GM12892 (cell line): ENCODE data around the gene DPAGT1.
"Not testable (repeated sequence)": the region's sequence is repeated elsewhere in the genome, so short reads cannot be mapped to it uniquely, and the experiment has no call there.

Experiments
- DNase-seq: peaks from one replicate; pipeline ENCODE4 v3.0.0; 2011; ENCODE audit not compliant: insufficient read length
- FAIRE-seq: peaks from 2 replicates; lab custom pipeline; 2011; peaks lifted over from hg19 to GRCh38; lab: Jason Lieb, UNC
- POLR2A ChIP-seq: IDR thresholded peaks from 2 replicates; pipeline ENCODE4 v1.6.1; 2011; ENCODE audit warnings: low read depth, low read length, control low read depth
- POLR2AphosphoS5 ChIP-seq: IDR thresholded peaks from 2 replicates; pipeline ENCODE4 v1.6.1; 2011; ENCODE audit warnings: low read depth, low read length, control low read depth
- TAF1 ChIP-seq: IDR thresholded peaks from 2 replicates; pipeline ENCODE4 v1.6.1; 2011; ENCODE audit warnings: low read depth, mild to moderate bottlenecking, control low read depth, low read length, borderline replicate concordance

Gene DPAGT1

GRCh38 chr11:119113716-119114115 is 12.1 kb upstream of the DPAGT1 start:
- DNase-seq (no peak), FAIRE-seq (no peak)
- TF ChIP-seq POLR2A: no peak

GRCh38 chr11:119112314-119113020 is 10.8 kb upstream of the DPAGT1 start:
- DNase-seq: no peak
- no peak for FAIRE-seq

GRCh38 chr11:119111361-119111925 is 9.8 kb upstream of the DPAGT1 start:
- DNase-seq (no peak), FAIRE-seq (no peak)
- TF ChIP-seq POLR2A (no peak), POLR2AphosphoS5 (no peak), TAF1 (no peak)

More at GRCh38 chr11:119112314-119113020, 10.8 kb upstream of the DPAGT1 start:
- TF ChIP-seq POLR2A (no peak), TAF1 (no peak)

DNA sequence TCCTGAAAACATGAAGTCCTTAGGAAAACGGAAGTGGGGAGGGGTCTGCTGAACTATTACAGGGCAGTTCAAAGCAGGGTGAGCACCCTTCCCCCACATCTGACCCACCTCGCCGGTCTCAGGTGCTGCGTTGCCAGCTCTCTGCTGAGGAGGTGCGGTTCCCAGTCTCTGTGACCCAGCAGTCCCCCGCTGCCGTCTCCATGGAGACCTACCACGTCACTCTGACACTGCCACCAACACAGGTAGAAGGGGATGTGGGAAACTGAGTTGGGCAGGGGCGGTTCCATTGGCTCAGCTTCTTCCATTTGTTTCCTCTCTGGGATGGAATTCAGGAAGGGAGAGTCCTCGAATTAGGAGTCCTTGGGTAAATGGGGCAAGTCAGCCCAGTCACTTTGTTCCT is 8.8 kb upstream of the DPAGT1 start:
- TF ChIP-seq POLR2A: no peak
- TF ChIP-seq POLR2AphosphoS5: no peak
- TF ChIP-seq TAF1: no peak
- FAIRE-seq (no peak), DNase-seq (no peak)

DNA sequence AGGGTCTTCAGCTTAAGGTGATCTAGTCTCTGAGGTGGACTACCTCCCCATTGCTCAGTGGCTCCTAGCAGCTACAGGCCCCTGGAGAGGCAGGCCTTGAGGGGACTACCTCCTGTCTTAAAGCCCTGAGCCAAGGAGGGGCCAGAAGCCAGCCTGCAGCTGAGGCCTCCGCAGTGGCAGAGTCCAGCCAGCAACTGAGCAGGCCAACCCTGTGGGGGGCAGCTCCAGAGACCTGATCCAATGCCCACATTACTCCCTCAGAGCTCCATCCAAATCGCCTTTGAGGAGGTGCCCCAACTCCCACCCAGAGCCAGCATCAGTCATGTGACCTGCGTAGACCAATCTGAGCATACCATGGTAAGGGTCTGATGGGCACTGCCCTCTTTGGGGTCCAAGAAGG is 8.2 kb upstream of the DPAGT1 start:
- DNase-seq (no peak), FAIRE-seq (no peak)
- TF ChIP-seq TAF1 (no peak), POLR2A (no peak), POLR2AphosphoS5 (no peak)

DNA sequence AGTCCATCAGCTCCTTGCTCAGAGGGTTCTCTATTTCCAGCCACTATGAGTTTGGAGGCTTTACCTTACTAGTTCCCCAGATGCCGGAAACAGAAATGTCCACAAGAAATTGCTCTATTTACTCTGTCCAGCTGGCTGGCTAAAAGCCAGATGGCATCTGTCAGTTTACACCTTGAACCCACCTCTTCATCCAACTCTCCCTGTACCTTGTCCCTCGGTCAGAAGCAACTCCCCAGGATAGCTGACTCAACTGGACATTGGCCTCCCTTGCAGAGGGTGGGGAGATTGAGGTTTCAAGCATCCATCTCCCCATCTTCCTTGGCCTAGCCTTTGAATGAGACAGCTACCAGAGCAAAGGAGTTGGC is 7.2 kb upstream of the DPAGT1 start:
- DNase-seq: no peak
- TF ChIP-seq TAF1: no peak
- TF ChIP-seq POLR2AphosphoS5: no peak
- TF ChIP-seq POLR2A: no peak
- no peak for FAIRE-seq

DNA sequence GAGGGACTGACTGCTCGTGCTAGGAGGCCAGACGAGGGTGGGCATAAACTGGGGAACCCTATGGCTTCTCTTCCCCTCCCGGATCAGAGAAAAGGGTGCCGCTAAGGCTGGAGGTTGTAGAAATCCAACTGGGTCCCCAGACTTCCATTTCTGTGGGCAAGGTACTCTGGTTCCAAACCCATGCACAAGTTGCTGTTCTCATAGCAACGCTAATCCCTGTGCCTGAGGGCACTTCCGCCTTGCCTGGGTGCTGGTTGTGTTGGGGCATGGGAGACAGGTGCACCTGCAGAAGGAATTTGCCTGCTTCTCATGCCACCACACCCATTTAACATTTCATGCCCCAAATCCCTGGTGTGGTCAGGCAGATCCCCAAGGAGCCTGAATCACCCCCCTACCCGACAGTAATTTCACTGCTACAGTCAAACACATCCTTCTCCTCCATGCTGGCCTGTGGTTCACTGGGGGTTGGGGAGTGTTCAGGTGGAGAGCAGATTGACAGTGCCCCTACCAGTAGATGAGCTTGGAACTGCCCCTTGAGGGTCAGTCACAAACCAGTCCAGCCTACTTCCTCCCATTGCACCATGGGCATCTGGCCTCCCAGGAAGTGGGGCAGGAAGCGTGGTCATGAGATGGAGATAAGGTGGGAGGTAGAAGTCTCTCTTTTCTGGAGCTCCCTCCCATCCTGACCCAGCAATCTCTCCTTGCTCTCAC is 6.6 kb upstream of the DPAGT1 start:
- TF ChIP-seq POLR2AphosphoS5: no peak
- TF ChIP-seq TAF1: no peak
- TF ChIP-seq POLR2A: no peak
- FAIRE-seq: peak; percentile 97

DNA sequence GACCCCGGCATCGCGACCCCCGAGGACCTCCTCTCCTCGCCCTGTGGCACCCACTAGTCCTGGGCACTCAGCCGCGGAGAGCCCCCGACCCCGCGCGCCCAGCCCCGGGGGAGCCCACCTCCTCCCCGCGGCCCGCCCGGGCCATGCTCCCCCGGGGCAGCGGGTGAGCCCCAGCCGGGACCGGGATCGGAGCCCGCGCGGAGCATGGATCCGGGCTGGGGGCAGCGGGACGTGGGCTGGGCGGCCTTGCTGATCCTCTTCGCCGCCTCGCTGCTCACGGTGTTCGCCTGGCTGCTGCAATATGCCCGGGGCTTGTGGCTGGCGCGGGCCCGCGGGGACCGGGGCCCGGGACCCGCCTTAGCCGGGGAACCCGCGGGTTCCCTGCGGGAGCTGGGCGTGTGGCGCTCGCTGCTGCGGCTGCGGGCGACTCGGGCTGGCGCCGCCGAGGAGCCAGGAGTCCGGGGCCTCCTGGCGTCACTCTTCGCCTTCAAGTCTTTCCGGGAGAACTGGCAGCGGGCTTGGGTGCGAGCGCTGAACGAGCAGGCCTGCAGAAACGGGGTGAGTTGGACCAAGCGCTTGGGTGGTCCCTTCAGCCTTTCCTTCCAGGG is 6.0 kb upstream of the DPAGT1 start:
- DNase-seq: no peak

More for the DNA sequence above, 6.6 kb upstream of the DPAGT1 start:
- DNase-seq: no peak

DNA sequence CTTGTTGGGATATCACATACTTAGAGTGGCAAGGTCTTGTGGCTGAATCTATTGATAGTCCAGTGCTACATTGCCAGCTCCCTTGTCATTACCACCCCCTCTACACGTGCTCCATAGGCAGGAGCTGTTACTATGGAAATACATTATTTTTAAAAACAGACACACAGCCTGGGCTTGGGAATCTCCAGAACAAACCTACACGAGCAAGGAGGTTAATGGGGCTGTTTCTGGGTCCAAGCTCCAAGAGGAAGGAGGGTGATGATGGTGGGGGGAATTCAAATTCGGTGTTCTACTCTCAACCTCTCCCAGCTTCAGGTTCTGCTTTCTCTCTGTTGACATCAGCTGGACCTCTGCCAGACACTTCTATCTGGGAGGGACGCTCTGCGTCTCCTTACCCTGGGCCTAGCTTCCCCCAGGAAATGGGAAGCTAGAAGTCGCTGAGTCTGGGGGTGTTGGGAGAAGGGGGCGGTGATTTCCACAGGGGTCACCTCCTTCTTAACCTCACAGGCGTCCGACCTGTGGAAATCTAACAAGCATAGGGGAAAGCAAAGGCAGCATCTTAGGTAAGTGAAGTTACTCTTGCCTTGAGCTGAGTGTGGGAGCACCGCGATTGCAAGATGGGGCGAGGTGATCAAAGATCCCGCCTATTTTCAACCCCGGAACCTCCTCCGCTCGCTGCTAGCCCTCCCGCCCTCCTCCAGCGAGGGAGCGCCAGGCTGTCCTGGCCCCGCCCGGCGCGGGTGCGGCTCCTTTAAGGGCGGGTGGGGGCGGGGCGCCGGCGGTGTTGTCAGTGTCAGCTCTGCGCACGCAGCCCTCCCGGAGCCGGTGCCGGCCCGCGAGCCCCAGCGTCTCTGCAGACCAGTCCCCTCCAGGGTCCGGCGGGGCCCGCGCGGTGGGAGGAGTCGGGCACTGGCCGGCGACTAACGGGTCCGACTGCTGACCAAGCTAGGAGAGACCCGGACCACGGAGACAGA is 5.2 kb upstream of the DPAGT1 start, which contains the start of gene C2CD2L:
Gene C2CD2L (plus strand): TSS at position 781 of the 974 bp plus-strand sequence. CDS start 398 bp downstream, outside the sequence.
- DNase-seq: peak; percentile 98
- FAIRE-seq: peak; percentile 99
- TF ChIP-seq TAF1 (no peak), POLR2AphosphoS5 (peak; percentile 64; the same call in 1 of the 2 replicates), POLR2A (peak; percentile 77)

More for the DNA sequence above, 6.0 kb upstream of the DPAGT1 start:
- no peak for TF ChIP-seq POLR2A
- TF ChIP-seq POLR2AphosphoS5: no peak
- TF ChIP-seq TAF1: no peak
- peak; percentile 83 for FAIRE-seq

GRCh38 chr11:119103793-119104192 is 2.1 kb upstream of the DPAGT1 start:
- DNase-seq: no peak
- TF ChIP-seq POLR2A: no peak
- no peak for FAIRE-seq

DNA sequence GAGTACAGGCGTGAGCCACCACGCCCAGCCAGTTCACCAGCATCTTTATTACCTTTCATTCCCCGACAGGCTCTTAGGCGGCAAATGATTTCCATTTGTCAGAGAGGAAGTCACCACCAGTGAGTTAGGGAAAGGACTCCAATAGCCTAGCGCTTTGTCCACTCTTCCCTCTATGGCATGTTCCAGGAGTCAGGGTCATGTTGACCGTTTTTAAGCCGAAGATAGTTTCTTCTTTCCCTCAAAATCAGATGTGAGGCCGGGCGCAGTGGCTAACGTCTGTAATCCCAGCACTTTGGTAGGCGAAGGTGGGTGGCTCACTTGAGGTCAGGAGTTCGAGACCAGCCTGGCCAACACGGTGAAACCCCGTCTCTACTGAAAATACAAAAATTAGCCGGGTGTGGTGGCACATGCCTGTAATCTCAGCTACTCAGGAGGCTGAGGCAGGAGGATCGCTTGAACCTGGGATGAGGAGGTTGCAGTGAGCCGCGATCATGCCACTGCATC is 1.6 kb upstream of the DPAGT1 start:
- not testable (repeated sequence) for DNase-seq, FAIRE-seq
